ENCODE results near the gene ZNF837.

DNA sequence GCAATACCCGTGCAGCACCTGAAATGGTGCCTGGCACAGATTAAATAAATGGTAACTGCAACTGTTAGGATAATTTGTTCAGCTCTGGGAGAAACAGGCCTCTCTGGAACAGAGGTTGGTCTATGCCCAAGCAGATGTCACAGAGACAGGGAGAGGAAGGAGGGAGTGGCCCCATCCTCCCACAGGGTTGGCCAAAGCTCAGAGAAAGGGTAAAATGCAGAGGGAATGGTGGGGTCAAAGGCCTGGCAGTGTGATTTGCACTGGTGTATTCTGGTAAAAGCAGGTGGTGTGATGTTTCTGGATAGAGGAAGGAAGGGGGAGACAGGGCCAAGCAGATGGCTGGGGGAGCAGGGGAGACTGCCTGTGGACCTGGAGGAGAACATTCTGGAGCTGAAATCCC is 44.6 kb downstream of the ZNF837 start:
- TF ChIP-seq POLR2A (IDR thresholded peaks at IDR 0.05; ENCODE audit: low read length) (no peak), GATA1 (IDR thresholded peaks at IDR 0.05; ENCODE audit: low read depth, low read length) (no peak)
